ENCODE data around the gene VSX2. TPM values are rescaled to one million over a fixed set of nuclear protein-coding genes. Genes with fewer than 3 reads are reported as not detected.

The VSX2 gene
- total and polyA plus RNA-seq, 2 experiments from 2014 or later: 0.49 to 0.52 TPM

- H3K27me3 Mint-ChIP-seq (ENCODE audit: insufficient read depth, low read depth, poor library complexity): peaks cover 4% of the 10 kb centered on the region
- H3K4me3 Mint-ChIP-seq: no peak overlapping the region
- Histone ChIP-seq H3K27me3 (ENCODE audit: insufficient read depth) (no peaks in the 10 kb centered on the region), H3K4me3 (no peak overlapping the region), H3K79me2 (replicated peaks; ENCODE audit: insufficient read depth) (no peaks in the 10 kb centered on the region), H2AFZ (no peak overlapping the region), H4K20me1 (replicated peaks; ENCODE audit: insufficient read depth) (peaks cover 11% of the 10 kb centered on the region), H3K4me2 (no peak overlapping the region), H3K4me1 (ENCODE audit: insufficient read depth) (no peaks in the 10 kb centered on the region), H3K9me2 (ENCODE audit: insufficient read depth) (no peaks in the 10 kb centered on the region), H3K36me3 (ENCODE audit: insufficient read depth) (peaks cover 32% of the 10 kb centered on the region), H3F3A (replicated peaks; ENCODE audit: low read depth) (peaks cover 16% of the 10 kb centered on the region; the same call in 1 of the 2 replicates), H3K27ac (ENCODE audit: low read depth) (no peak overlapping the region)
- TF ChIP-seq JUNB (IDR thresholded peaks at IDR 0.05; ENCODE audit: unreplicated experiment): no peak
- no peak for TF ChIP-seq CTCF (conservative IDR thresholded peaks at IDR 0.05; ENCODE audit: low read depth in 2 of 2)
- TF ChIP-seq ZNF331 (CRISPR knock-in tag; IDR thresholded peaks at IDR 0.05; ENCODE audit: low read depth): no peak
- TF ChIP-seq REST (IDR thresholded peaks at IDR 0.05; ENCODE audit: unreplicated experiment): no peak
- TF ChIP-seq ZNF462 (CRISPR knock-in tag; IDR thresholded peaks at IDR 0.05): no peak
- TF ChIP-seq STAT1 (IDR thresholded peaks at IDR 0.05; ENCODE audit: unreplicated experiment): no peak
- no peak for TF ChIP-seq CREB1 (CRISPR knock-in tag; IDR thresholded peaks at IDR 0.05; ENCODE audit: low read depth)
- no peak for TF ChIP-seq EZH2 (IDR thresholded peaks at IDR 0.05; ENCODE audit: low read depth, unreplicated experiment)
- no peak for TF ChIP-seq ETS1 (IDR thresholded peaks at IDR 0.05)
- TF ChIP-seq ZNF114 (CRISPR knock-in tag; IDR thresholded peaks at IDR 0.05): no peak
- TF ChIP-seq EZH2phosphoT487 (IDR thresholded peaks at IDR 0.05; ENCODE audit: unreplicated experiment): no peak
- no peak for TF ChIP-seq POLR2AphosphoS5 (IDR thresholded peaks at IDR 0.05; ENCODE audit: low read depth)
- no peak for TF ChIP-seq NANOG (IDR thresholded peaks at IDR 0.05; ENCODE audit: borderline replicate concordance)
- H3K27ac Mint-ChIP-seq: no peak overlapping the region
- DNase-seq (ENCODE audit: low spot score): no peak
- H3K4me1 Mint-ChIP-seq: no peaks in the 10 kb centered on the region; the same call in 2 of the 3 replicates
- H3K9me3 Mint-ChIP-seq: no peaks in the 10 kb centered on the region
- no peak for ATAC-seq
- peaks cover 80% of the 10 kb centered on the region for H3K36me3 Mint-ChIP-seq (ENCODE audit: low read depth)
Measured at GRCh38 chr14:74286736-74287135, 47.5 kb downstream of the VSX2 start.
